Type B pancreatic cell (in vitro differentiated cells): ENCODE measurements around the gene KIZ. TPM values are rescaled to one million over a fixed set of nuclear protein-coding genes. Genes with fewer than 3 reads are reported as not detected.

Experiments used
- DNase-seq: peaks from one replicate; pipeline ENCODE4 v3.0.0; 2021; ENCODE audit warnings: mixed read lengths; ENCODE audit not compliant: unreplicated experiment; ENCODE audit errors: extremely low spot score
- H3K27ac Mint-ChIP-seq: 2 replicates; pipeline ENCODE4 v1.8.0; 2021; ENCODE audit warnings: mild to moderate bottlenecking, mixed read lengths
- H3K27me3 Mint-ChIP-seq: 2 replicates; pipeline ENCODE4 v1.8.0; 2021; ENCODE audit warnings: mixed read lengths
- H3K36me3 Mint-ChIP-seq: 2 replicates; pipeline ENCODE4 v1.8.0; 2021; ENCODE audit warnings: mixed read lengths
- H3K4me1 Mint-ChIP-seq: one replicate; pipeline ENCODE4 v1.8.0; 2021; ENCODE audit warnings: mixed read lengths; ENCODE audit not compliant: unreplicated experiment
- H3K4me3 Mint-ChIP-seq: 2 replicates; pipeline ENCODE4 v1.8.0; 2021; ENCODE audit warnings: mild to moderate bottlenecking, mixed read lengths
- H3K9me3 Mint-ChIP-seq: 2 replicates; pipeline ENCODE4 v1.8.0; 2021; ENCODE audit warnings: mixed read lengths
- total RNA-seq: library from RNA; stranded (reverse); gene quantifications from 2 replicates; pipeline ENCODE4 v1.2.1, GENCODE V29; 2021; ENCODE audit warnings: low replicate concordance
- TF ChIP-seq, protein P1 (sequence below): fragments of 200-600 bp; sonication (generic); conservative IDR thresholded peaks from 2 replicates; pipeline ENCODE4 v1.5.0; 2021; ENCODE audit warnings: antibody characterized with exemption, mild to moderate bottlenecking

KIZ gene
- total RNA-seq, 1 donor from 2014 or later, result 15.5 TPM

DNA sequence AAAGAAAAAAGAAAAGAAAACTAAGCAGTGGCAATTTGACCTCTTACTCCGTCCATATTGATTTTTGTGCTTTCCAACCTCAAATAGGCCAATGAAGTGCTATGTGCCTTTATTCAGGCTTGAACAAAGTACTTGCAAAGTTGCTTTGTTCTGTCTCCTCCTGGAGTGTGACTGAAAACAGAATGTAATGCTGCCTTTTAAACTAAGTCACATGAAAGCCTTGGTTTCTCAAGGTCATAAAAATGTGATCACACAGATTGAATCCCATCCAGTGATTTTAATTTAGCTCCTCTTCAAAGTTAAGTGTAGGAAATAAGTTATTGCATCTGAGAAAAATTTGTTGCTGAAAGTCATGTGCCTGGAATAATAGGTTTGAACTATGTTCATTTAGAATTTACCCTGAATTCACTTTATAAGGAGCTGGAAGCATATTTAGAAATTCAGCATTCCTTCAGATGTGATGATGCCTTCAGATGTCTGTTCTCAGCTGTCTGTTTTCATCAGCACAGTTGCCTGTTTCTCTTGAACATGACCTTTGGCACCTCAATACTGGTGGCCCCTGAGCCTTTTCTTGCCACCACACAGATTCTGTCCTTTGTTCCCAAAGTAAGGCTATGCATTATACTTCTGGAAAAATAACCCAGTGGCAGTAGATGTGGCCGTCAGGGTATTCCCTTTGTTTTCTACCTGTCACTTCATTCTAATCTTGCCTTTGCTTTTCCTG, 48.8 kb downstream of the KIZ start:
- TF ChIP-seq, protein P1, sequence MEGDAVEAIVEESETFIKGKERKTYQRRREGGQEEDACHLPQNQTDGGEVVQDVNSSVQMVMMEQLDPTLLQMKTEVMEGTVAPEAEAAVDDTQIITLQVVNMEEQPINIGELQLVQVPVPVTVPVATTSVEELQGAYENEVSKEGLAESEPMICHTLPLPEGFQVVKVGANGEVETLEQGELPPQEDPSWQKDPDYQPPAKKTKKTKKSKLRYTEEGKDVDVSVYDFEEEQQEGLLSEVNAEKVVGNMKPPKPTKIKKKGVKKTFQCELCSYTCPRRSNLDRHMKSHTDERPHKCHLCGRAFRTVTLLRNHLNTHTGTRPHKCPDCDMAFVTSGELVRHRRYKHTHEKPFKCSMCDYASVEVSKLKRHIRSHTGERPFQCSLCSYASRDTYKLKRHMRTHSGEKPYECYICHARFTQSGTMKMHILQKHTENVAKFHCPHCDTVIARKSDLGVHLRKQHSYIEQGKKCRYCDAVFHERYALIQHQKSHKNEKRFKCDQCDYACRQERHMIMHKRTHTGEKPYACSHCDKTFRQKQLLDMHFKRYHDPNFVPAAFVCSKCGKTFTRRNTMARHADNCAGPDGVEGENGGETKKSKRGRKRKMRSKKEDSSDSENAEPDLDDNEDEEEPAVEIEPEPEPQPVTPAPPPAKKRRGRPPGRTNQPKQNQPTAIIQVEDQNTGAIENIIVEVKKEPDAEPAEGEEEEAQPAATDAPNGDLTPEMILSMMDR, result no peak
- Mint-ChIP-seq H3K9me3 (peaks cover 9% of the 10 kb centered on the region), H3K4me3 (no peak overlapping the region), H3K4me1 (no peaks in the 10 kb centered on the region), H3K27me3 (no peaks in the 10 kb centered on the region), H3K27ac (no peak overlapping the region), H3K36me3 (peaks cover 13% of the 10 kb centered on the region)
- DNase-seq, result no peak

DNA sequence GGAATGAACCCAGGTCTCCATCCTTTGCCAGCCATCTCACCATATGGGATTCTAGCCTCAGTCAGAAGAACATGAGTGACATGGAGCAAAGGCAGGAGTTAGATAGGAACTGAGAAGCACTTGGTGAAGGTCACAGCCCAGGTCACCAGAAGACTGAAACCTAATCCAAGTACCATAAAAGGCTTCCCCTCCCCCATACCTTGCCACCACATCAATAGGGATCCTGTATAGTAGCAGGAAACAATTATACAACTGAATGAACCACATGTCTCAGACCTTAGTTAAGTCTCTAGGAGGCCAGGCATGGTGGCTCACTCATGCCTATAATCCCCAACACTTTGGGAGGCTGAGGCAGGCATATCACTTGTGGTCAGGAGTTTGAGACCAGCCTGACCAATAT, 49.6 kb downstream of the KIZ start:
- H3K9me3 Mint-ChIP-seq, result peaks cover 9% of the 10 kb centered on the region

DNA sequence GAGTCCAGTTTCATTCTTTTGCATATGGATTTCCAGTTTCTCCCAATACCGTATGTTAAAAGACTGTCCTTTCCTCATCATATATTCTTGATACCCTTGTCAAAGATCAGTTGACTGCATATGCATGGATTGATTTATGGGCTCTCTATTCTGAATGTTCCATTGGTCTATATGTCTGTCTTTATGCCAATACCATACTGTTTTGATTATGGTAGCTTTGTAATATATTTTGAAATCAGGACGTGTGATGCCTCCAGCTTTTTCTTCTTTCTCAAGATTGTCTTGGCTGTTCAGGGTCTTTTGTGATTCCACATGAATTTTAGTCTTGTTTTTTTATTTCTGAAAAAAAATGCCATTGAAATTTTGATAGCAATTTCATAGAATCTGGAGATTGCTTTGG, 51.9 kb downstream of the KIZ start:
- H3K4me1 Mint-ChIP-seq, result no peaks in the 10 kb centered on the region
- H3K36me3 Mint-ChIP-seq, result peaks cover 5% of the 10 kb centered on the region
- H3K27ac Mint-ChIP-seq, result no peak overlapping the region
- peaks cover 9% of the 10 kb centered on the region for H3K9me3 Mint-ChIP-seq
- no peak for DNase-seq
- H3K4me3 Mint-ChIP-seq, result no peak overlapping the region
- no peaks in the 10 kb centered on the region for H3K27me3 Mint-ChIP-seq
- TF ChIP-seq, protein P1, result no peak

More for the DNA sequence above, 49.6 kb downstream of the KIZ start:
- H3K27me3 Mint-ChIP-seq, result no peaks in the 10 kb centered on the region
- H3K27ac Mint-ChIP-seq, result no peak overlapping the region
- no peak overlapping the region for H3K4me3 Mint-ChIP-seq
- TF ChIP-seq, protein P1, result no peak
- peaks cover 13% of the 10 kb centered on the region for H3K36me3 Mint-ChIP-seq
- DNase-seq, result no peak
- no peaks in the 10 kb centered on the region for H3K4me1 Mint-ChIP-seq

DNA sequence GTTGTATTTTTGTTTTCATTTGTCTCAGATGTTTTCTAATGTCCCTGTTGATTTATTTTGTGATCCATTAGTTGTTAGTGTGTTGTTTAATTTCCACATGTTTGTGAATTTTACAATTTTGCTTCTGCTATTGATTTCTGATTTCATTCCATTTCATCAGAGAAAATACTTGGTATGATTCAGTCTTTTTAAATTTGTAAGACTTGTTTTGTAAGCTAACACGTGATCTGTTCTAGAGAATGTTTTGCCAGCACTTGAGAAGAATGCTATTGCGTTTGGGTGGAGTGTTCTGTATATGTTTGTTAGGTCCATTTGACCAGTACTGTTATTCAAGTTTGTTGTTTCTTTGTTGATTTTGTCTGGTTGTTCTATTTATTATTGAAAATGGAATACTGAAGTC, 53.9 kb downstream of the KIZ start:
- peaks cover 9% of the 10 kb centered on the region for H3K9me3 Mint-ChIP-seq
- no peaks in the 10 kb centered on the region for H3K27me3 Mint-ChIP-seq
- peaks cover 5% of the 10 kb centered on the region for H3K36me3 Mint-ChIP-seq
- DNase-seq, result no peak
- H3K27ac Mint-ChIP-seq, result no peak overlapping the region
- TF ChIP-seq, protein P1, result no peak
- H3K4me3 Mint-ChIP-seq, result no peak overlapping the region
- no peaks in the 10 kb centered on the region for H3K4me1 Mint-ChIP-seq

DNA sequence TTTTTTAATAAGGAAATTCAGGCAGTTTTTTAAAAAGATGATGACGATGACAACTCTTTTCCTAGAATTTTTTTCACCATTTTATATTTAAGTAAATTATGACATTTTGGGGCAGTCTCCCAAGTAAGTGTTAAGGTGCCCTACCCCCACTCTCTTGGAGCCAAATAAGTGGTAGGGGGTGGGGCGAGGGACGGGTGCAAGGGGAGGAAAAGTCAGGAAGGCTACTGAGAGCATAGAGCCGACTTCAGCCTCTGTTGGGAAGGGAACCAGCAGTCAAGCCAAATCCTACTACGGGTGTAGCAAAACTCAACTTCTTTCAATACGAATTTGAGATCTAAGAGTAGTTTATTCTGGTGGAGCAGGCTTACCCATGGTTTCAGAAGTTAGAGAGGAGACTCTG, 54.4 kb downstream of the KIZ start:
- Mint-ChIP-seq H3K36me3 (peaks cover 5% of the 10 kb centered on the region), H3K9me3 (peaks cover 9% of the 10 kb centered on the region), H3K4me1 (no peaks in the 10 kb centered on the region), H3K27ac (no peak overlapping the region), H3K27me3 (no peaks in the 10 kb centered on the region), H3K4me3 (no peak overlapping the region)
- TF ChIP-seq, protein P1, result no peak
- DNase-seq, result no peak
